Transverse colon (tissue), 3 donors: ENCODE measurements around the gene CLDN6.

Source experiments
- EP300 ChIP-seq: sonication (generic); formaldehyde crosslinking; IDR thresholded peaks from one replicate; pipeline ENCODE4 v1.6.1; 2017; ENCODE audit warnings: antibody characterized with exemption, low read depth
- POLR2A ChIP-seq: fragments of 450-650 bp; IDR thresholded peaks from one replicate; pipeline ENCODE4 v1.6.1; 2016; ENCODE audit warnings: antibody characterized with exemption, mild to moderate bottlenecking, moderate library complexity
- TF ChIP-seq, protein P1 (sequence below), 5 experiments: fragments of 200-600 bp in 3 of 5; fragments of 450-650 bp in 2 of 5; sonication (generic) in 3 of 5; IDR thresholded peaks; 1 replicate in 2 of 5; 2 replicates in 3 of 5; pipeline ENCODE4 v1.5.1; 2016 to 2017; ENCODE audit warnings: antibody characterized with exemption in 5 of 5, inconsistent platforms in 3 of 5, mild to moderate bottlenecking in 2 of 5, moderate library complexity in 1 of 5

DNA sequence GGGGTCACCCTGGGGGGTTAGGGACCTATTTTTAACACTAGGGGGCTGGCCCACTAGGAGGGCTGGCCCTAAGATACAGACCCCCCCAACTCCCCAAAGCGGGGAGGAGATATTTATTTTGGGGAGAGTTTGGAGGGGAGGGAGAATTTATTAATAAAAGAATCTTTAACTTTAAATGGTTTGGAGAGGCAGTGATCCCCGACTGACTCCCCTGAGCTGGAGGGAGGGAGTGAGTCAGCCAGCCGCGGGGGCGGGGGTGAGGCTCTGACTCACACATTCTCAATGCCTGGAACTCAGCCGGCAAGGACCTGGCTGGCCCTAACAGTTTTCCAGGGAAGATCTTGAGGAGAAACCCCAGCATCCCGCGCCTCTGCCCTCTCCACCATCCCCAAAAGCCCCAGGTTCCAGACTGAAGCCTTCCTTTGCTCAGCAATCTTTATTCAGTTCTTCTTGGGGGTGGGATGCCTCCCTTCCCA is 4.3 kb upstream of the CLDN6 start:
- TF ChIP-seq, protein P1, sequence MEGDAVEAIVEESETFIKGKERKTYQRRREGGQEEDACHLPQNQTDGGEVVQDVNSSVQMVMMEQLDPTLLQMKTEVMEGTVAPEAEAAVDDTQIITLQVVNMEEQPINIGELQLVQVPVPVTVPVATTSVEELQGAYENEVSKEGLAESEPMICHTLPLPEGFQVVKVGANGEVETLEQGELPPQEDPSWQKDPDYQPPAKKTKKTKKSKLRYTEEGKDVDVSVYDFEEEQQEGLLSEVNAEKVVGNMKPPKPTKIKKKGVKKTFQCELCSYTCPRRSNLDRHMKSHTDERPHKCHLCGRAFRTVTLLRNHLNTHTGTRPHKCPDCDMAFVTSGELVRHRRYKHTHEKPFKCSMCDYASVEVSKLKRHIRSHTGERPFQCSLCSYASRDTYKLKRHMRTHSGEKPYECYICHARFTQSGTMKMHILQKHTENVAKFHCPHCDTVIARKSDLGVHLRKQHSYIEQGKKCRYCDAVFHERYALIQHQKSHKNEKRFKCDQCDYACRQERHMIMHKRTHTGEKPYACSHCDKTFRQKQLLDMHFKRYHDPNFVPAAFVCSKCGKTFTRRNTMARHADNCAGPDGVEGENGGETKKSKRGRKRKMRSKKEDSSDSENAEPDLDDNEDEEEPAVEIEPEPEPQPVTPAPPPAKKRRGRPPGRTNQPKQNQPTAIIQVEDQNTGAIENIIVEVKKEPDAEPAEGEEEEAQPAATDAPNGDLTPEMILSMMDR (IDR thresholded peaks at IDR 0.05): peak in 1 of 5 experiments; percentile 11
- no peak for TF ChIP-seq EP300
- TF ChIP-seq POLR2A: no peak
